Uterus (tissue), 4 donors: ENCODE results near the gene TKFC. TPM values are rescaled to one million over a fixed set of nuclear protein-coding genes. Genes with fewer than 3 reads are reported as not detected.

Experiments used
- DNase-seq, 2 donors: peaks; one replicate each; pipeline ENCODE4 v3.0.0-alpha.2; 2019 to 2020
- H3K27ac ChIP-seq, 2 donors: fragments of 200-600 bp; sonication (generic); 1 replicate in 1 of 2; 2 replicates in 1 of 2; pipeline ENCODE4 v1.5.1; 2016 to 2018
- H3K27me3 ChIP-seq, 2 donors: fragments of 200-600 bp; sonication (generic); one replicate each; pipeline ENCODE4 v1.5.1; 2018 to 2019; ENCODE audit warnings: control low read depth in 1 of 2
- H3K36me3 ChIP-seq, 2 donors: fragments of 200-600 bp; sonication (generic); one replicate each; pipeline ENCODE4 v1.5.1; 2019; ENCODE audit warnings: control low read depth in 1 of 2
- H3K4me1 ChIP-seq, 2 donors: fragments of 200-600 bp; sonication (generic); one replicate each; pipeline ENCODE4 v1.5.1; 2018 to 2019; ENCODE audit warnings: control low read depth in 1 of 2
- H3K4me3 ChIP-seq, 2 donors: fragments of 200-600 bp; sonication (generic); 1 replicate in 1 of 2; 2 replicates in 1 of 2; pipeline ENCODE4 v1.5.1; 2018 to 2019; ENCODE audit warnings: mild to moderate bottlenecking in 1 of 2
- H3K9me3 ChIP-seq, 2 donors: fragments of 200-600 bp; sonication (generic); one replicate each; pipeline ENCODE4 v1.5.1; 2019; ENCODE audit warnings: control low read depth in 1 of 2
- intact Hi-C: fragments of 100-400 bp; cut with DNase I; formaldehyde crosslinking; loops from one replicate; pipeline ENCODE4 v1.15.1; 2023; ENCODE audit warnings: low total_unique reads
- total RNA-seq, 4 donors: library from RNA; depleted of rRNA in 3 of 4; stranded (reverse); fragments of >200 nt in 3 of 4; gene quantifications; one replicate each; pipeline versions ENCODE4 v1.1.0 to v1.2.4, GENCODE V29; 2014 to 2023
- TF ChIP-seq, protein P1 (sequence below), 4 experiments: fragments of 200-600 bp in 2 of 4; fragments of 450-650 bp in 2 of 4; sonication (generic) in 2 of 4; IDR thresholded peaks; one replicate each; pipeline ENCODE4 v1.5.1; 2016 to 2019; ENCODE audit warnings: antibody characterized with exemption in 4 of 4, mild to moderate bottlenecking in 2 of 4, moderate library complexity in 1 of 4
- donor health status: DM: yes; HTN: yes; CAD: no.

Gene TKFC
- total RNA-seq, 4 donors from 2014 or later, result 3.6 to 28.5 (median 11.9) TPM

DNA sequence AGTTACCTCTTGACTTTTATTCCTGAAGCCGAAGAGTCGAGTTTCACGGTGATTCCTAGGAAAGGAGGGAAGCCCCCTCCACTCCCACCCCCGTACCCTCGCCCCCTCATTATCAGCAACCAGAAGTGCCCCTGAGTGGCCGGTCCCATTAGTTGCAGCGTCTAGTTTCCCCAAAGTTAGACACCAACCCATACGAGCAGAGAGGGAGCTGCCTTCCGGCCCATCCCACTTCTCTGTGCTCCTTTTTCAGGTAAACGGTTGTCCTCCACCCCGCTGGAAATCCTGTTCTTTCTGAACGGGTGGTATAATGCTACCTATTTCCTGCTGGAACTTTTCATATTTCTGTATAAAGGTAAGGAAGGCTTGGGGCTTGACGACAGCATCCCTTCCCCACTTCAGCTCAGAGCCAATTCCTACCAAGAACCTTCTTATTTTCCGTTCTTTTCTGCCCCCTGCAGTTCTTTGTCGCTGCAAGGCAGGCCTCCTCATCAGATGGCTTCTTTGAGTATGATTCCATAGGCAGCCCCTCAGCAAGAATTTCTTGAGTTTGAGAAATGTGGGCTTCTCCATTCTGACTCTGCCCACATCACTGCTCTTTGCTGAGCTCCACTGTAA lies 60.1 kb downstream of the TKFC start:
- H3K9me3 ChIP-seq, result no peaks in the 10 kb centered on the region
- no peaks in the 10 kb centered on the region for H3K36me3 ChIP-seq
- peak overlapping the region; percentile 46 to 48 for H3K4me3 ChIP-seq
- peaks cover 0 to 7% of the 10 kb centered on the region in 2 donors for H3K4me1 ChIP-seq
- H3K27ac ChIP-seq, result peak overlapping the region; percentile 62 to 76
- TF ChIP-seq, protein P1, sequence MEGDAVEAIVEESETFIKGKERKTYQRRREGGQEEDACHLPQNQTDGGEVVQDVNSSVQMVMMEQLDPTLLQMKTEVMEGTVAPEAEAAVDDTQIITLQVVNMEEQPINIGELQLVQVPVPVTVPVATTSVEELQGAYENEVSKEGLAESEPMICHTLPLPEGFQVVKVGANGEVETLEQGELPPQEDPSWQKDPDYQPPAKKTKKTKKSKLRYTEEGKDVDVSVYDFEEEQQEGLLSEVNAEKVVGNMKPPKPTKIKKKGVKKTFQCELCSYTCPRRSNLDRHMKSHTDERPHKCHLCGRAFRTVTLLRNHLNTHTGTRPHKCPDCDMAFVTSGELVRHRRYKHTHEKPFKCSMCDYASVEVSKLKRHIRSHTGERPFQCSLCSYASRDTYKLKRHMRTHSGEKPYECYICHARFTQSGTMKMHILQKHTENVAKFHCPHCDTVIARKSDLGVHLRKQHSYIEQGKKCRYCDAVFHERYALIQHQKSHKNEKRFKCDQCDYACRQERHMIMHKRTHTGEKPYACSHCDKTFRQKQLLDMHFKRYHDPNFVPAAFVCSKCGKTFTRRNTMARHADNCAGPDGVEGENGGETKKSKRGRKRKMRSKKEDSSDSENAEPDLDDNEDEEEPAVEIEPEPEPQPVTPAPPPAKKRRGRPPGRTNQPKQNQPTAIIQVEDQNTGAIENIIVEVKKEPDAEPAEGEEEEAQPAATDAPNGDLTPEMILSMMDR (IDR thresholded peaks at IDR 0.05), result no peak
- no peaks in the 10 kb centered on the region for H3K27me3 ChIP-seq
- no peak for DNase-seq
- intact Hi-C loops, result no loop called here

Other genes starting within 250 kb of the TKFC start
- under 1 TPM in 3 of 4 donors, not detected in 1; under 0.01 to 0.14 (median 0.12) TPM for gene CD5, start 230.7 kb upstream of the TKFC start, total RNA-seq
- 10 to 100 TPM in 2 of 4 donors, 1 to 10 TPM in 1, under 1 TPM in 1; 0.26 to 26.3 (median 13.3) TPM for gene VPS37C, start 171.8 kb upstream of the TKFC start, total RNA-seq
- gene PGA3, start 129.7 kb upstream of the TKFC start, total RNA-seq, result 1 to 10 TPM in 2 of 4 donors, under 1 TPM in 1, not detected in 1; 0.35 to 6.5 (median 4.4) TPM
- 1 to 10 TPM; 1.0 to 8.7 (median 4.9) TPM for gene PGA4, start 110.9 kb upstream of the TKFC start, total RNA-seq
- gene PGA5, start 92.1 kb upstream of the TKFC start, total RNA-seq, result not detected
- gene VWCE, start 37.9 kb upstream of the TKFC start, total RNA-seq, result 1 to 10 TPM in 2 of 4 donors, under 1 TPM in 2; 0.51 to 6.5 (median 1.2) TPM
- gene DDB1, start 123 bp upstream of the TKFC start, total RNA-seq, result 100 to 1,000 TPM in 3 of 4 donors, 10 to 100 TPM in 1; 87.9 to 231 (median 155) TPM
- 10 to 100 TPM; 11.3 to 43.6 (median 21.2) TPM for gene CYB561A3, start 28.7 kb downstream of the TKFC start, total RNA-seq
- 10 to 100 TPM; 12.0 to 81.5 (median 20.9) TPM for gene TMEM138, start 29.1 kb downstream of the TKFC start, total RNA-seq
- 10 to 100 TPM in 3 of 4 donors, 1 to 10 TPM in 1; 2.6 to 30.8 (median 17.0) TPM for gene TMEM216, start 59.4 kb downstream of the TKFC start, total RNA-seq
- 100 to 1,000 TPM in 1 of 4 donors, 10 to 100 TPM in 3; 30.0 to 122 (median 56.5) TPM for gene CPSF7, start 96.7 kb downstream of the TKFC start, total RNA-seq
- gene SDHAF2, start 96.9 kb downstream of the TKFC start, total RNA-seq, result 10 to 100 TPM in 2 of 4 donors, 1 to 10 TPM in 2; 2.8 to 43.9 (median 16.1) TPM
- gene LRRC10B, start 175.5 kb downstream of the TKFC start, total RNA-seq, result 10 to 100 TPM in 1 of 4 donors, 1 to 10 TPM in 2, under 1 TPM in 1; 0.59 to 39.7 (median 3.1) TPM
- gene SYT7, start 247.8 kb downstream of the TKFC start, total RNA-seq, result 1 to 10 TPM; 2.1 to 10.0 (median 5.9) TPM